HepG2 (cell line): ENCODE results near the gene VWC2L. TPM values are rescaled to one million over a fixed set of nuclear protein-coding genes. Genes with fewer than 3 reads are reported as not detected.

Experiments
- ATAC-seq: fragments of 200-7000 bp; cut with Tn5 transposase; 3 replicates; pipeline ENCODE4 v1.9.1; 2020; ENCODE audit warnings: mild to moderate bottlenecking, moderate library complexity
- BruUV-seq: library from RNA; stranded (reverse); fragments of 400-500 nt; replicated peaks from 2 replicates; lab custom pipeline; 2021; lab: Mats Ljungman, UMichigan
- CTCF ChIA-PET: fragments of 300-600 bp; formaldehyde crosslinking; extraction: SDS; loops from one replicate; lab custom pipeline; 2021; ENCODE audit warnings: low total read pairs, inconsistent platforms, low intra/inter-chr PET ratio; lab: Yijun Ruan, JAX
- POLR2A ChIA-PET: fragments of 350-600 bp; sonication (Branson Sonifier 250); formaldehyde crosslinking; loops from one replicate; lab custom pipeline; 2020; ENCODE audit warnings: antibody characterized with exemption, inconsistent platforms; lab: Yijun Ruan, JAX
- DNase-seq: peaks from one replicate; pipeline ENCODE4 v3.0.0-alpha.2; 2015; ENCODE audit warnings: low spot score
- FAIRE-seq: peaks from 3 replicates; lab custom pipeline; 2011; peaks lifted over from hg19 to GRCh38; lab: Jason Lieb, UNC
- H2AFZ ChIP-seq: one replicate; pipeline ENCODE4 v1.6.1; 2011; ENCODE audit warnings: low read length, inconsistent platforms
- H3K27ac ChIP-seq: fragments of 300-600 bp; 3 replicates; pipeline ENCODE4 v1.8.0; 2011; ENCODE audit warnings: mixed run types, mild to moderate bottlenecking, mixed read lengths, low read length, inconsistent platforms; ENCODE audit not compliant: insufficient read depth; ENCODE audit errors: extremely low read length
- H3K27me3 ChIP-seq, 2 experiments: fragments of 200-600 bp in 1 of 2; 2 replicates in 1 of 2; 3 replicates in 1 of 2; pipeline versions ENCODE4 v1.6.0 to v1.8.0; 2011; ENCODE audit warnings: low read length in 2 of 2, mild to moderate bottlenecking in 2 of 2, moderate library complexity in 2 of 2, inconsistent platforms in 1 of 2; ENCODE audit not compliant: insufficient read depth in 2 of 2, control insufficient read depth in 1 of 2
- H3K36me3 ChIP-seq, 2 experiments: fragments of 200-600 bp in 1 of 2; replicated peaks in 1 of 2; 2 replicates in 1 of 2; 3 replicates in 1 of 2; pipeline versions ENCODE4 v1.5.1 to v1.8.0; 2011; ENCODE audit warnings: low read length in 2 of 2, inconsistent platforms in 1 of 2; ENCODE audit not compliant: insufficient read depth in 2 of 2, control insufficient read depth in 1 of 2
- H3K4me1 ChIP-seq: 2 replicates; pipeline ENCODE4 v1.5.1; 2012; ENCODE audit warnings: low read length, inconsistent platforms; ENCODE audit not compliant: insufficient read depth
- H3K4me2 ChIP-seq: 2 replicates; pipeline ENCODE4 v1.6.0; 2011; ENCODE audit warnings: low read depth, low read length, inconsistent platforms
- H3K4me3 ChIP-seq, 3 experiments: fragments of 200-600 bp in 1 of 3; sonication (generic), shearing (Covaris generic) in 1 of 3; replicated peaks in 1 of 3; 2 replicates each; pipeline ENCODE4 v1.5.1; 2011 to 2016; ENCODE audit warnings: low read length in 3 of 3, inconsistent platforms in 2 of 3, low read depth in 2 of 3, mild to moderate bottlenecking in 2 of 3, control low read depth in 1 of 3, mixed read lengths in 1 of 3; ENCODE audit not compliant: insufficient read depth in 1 of 3
- H3K79me2 ChIP-seq: one replicate; pipeline ENCODE4 v1.6.1; 2011; ENCODE audit warnings: low read length, inconsistent platforms; ENCODE audit not compliant: insufficient read depth
- H3K9ac ChIP-seq: 2 replicates; pipeline ENCODE4 v1.6.0; 2011; ENCODE audit warnings: mild to moderate bottlenecking, low read depth, low read length, inconsistent platforms; ENCODE audit not compliant: insufficient read depth
- H3K9me3 ChIP-seq: 2 replicates; pipeline ENCODE4 v1.5.1; 2012; ENCODE audit warnings: mild to moderate bottlenecking, low read length
- H4K20me1 ChIP-seq: 2 replicates; pipeline ENCODE4 v1.6.0; 2011; ENCODE audit warnings: inconsistent platforms, mild to moderate bottlenecking, low read length, moderate library complexity; ENCODE audit not compliant: insufficient read depth
- CEBPB ChIP-seq: IDR thresholded peaks from 2 replicates; pipeline ENCODE4 v1.6.1; 2011; ENCODE audit warnings: low read depth, low read length, improper control_type of control experiment, borderline replicate concordance
- CHD4 ChIP-seq: fragments of 200-600 bp; sonication (generic); IDR thresholded peaks from 2 replicates; pipeline ENCODE4 v1.7.0; 2017; ENCODE audit warnings: mild to moderate bottlenecking, low read length, borderline replicate concordance
- MATR3 ChIP-seq: sonication (generic); formaldehyde crosslinking; IDR thresholded peaks from 2 replicates; pipeline ENCODE4 v1.4.0; 2020; ENCODE audit warnings: missing genetic modification reagents
- NRL ChIP-seq: sonication (generic); formaldehyde crosslinking; IDR thresholded peaks from 2 replicates; pipeline ENCODE4 v1.5.0; 2020; ENCODE audit warnings: missing genetic modification reagents, mild to moderate bottlenecking, moderate library complexity, borderline replicate concordance
- PPARG ChIP-seq: conservative IDR thresholded peaks from 2 replicates; pipeline ENCODE4 v1.6.1; 2016; ENCODE audit warnings: missing biosample characterization, missing genetic modification reagents
- SMARCE1 ChIP-seq: fragments of 450-650 bp; IDR thresholded peaks from 2 replicates; pipeline ENCODE4 v1.6.1; 2017; ENCODE audit warnings: borderline replicate concordance
- SRSF1 ChIP-seq: fragments of 200-400 bp; formaldehyde crosslinking; optimal IDR thresholded peaks from 2 replicates; pipeline ENCODE3; 2017; ENCODE audit warnings: mild to moderate bottlenecking, low read depth, low read length, moderate library complexity
- TRIM24 ChIP-seq: sonication (generic); formaldehyde crosslinking; IDR thresholded peaks from 2 replicates; pipeline ENCODE4 v1.8.0; 2022; ENCODE audit warnings: mild to moderate bottlenecking, missing genetic modification reagents
- ZBTB20 ChIP-seq: sonication (generic); formaldehyde crosslinking; IDR thresholded peaks from 2 replicates; pipeline ENCODE4 v1.8.1; 2023; ENCODE audit warnings: missing genetic modification reagents, low read depth, mild to moderate bottlenecking, borderline replicate concordance
- ZBTB46 ChIP-seq: sonication (generic); formaldehyde crosslinking; IDR thresholded peaks from 2 replicates; pipeline ENCODE4 v1.4.0; 2020; ENCODE audit warnings: mild to moderate bottlenecking, missing genetic modification reagents, borderline replicate concordance
- ZNF670 ChIP-seq: sonication (generic); formaldehyde crosslinking; IDR thresholded peaks from 2 replicates; pipeline ENCODE4 v1.8.0; 2022; ENCODE audit warnings: mild to moderate bottlenecking, missing genetic modification reagents, borderline replicate concordance
- ZNF792 ChIP-seq: IDR thresholded peaks from 2 replicates; pipeline ENCODE4 v1.6.1; 2016
- ZSCAN31 ChIP-seq: sonication (generic); formaldehyde crosslinking; IDR thresholded peaks from 2 replicates; pipeline ENCODE4 v1.5.0; 2020; ENCODE audit warnings: low read depth, mild to moderate bottlenecking, missing genetic modification reagents
- WGBS: methylation state at CpG from one replicate; pipeline ENCODE4 v1.1.6; 2017; ENCODE audit warnings: low lambda C conversion rate; 5-methylcytosine and 5-hydroxymethylcytosine counted together
- in situ Hi-C: cut with HindIII; loops from 2 replicates; pipeline ENCODE4 v1.10.0; 2017; ENCODE audit warnings: low pct_unique_long_range_greater_than_20kb; ENCODE audit not compliant: extremely low pct_ligation_motif_present
- intact Hi-C: fragments of 100-400 bp; cut with micrococcal nuclease; formaldehyde crosslinking; loops from one replicate; pipeline ENCODE4 v1.10.0; 2022; ENCODE audit not compliant: unreplicated experiment
- polyA plus RNA-seq, 8 experiments: library from polyadenylated mRNA; depleted of rRNA in 3 of 8; stranded (reverse) in 7 of 8; unstranded in 1 of 8; fragments of >200 nt; fragmentation: Illumina TruSeq in 4 of 8; extraction: Trizol in 4 of 8; gene quantifications; 2 replicates each; pipeline versions ENCODE4 v1.2.1 to v1.2.3, GENCODE V29; 2011 to 2016; ENCODE audit warnings: low read depth in 4 of 8, missing spikeins in 1 of 8, mixed read lengths in 1 of 8; ENCODE audit not compliant: insufficient read depth in 1 of 8
- total RNA-seq, 5 experiments: library from RNA; depleted of rRNA; stranded (reverse); fragments of >200 nt; fragmentation: Illumina TruSeq; extraction: Trizol; gene quantifications; 2 replicates each; pipeline ENCODE4 v1.2.3, GENCODE V29; 2016; ENCODE audit warnings: low read depth in 1 of 5
- TF ChIP-seq, protein P1 (sequence below): sonication (generic); formaldehyde crosslinking; IDR thresholded peaks from 2 replicates; pipeline ENCODE4 v1.4.0; 2020; ENCODE audit warnings: missing genetic modification reagents; ENCODE audit errors: not compliant biosample characterization
- TF ChIP-seq, protein P2 (sequence below): sonication (generic); formaldehyde crosslinking; IDR thresholded peaks from 2 replicates; pipeline ENCODE4 v1.8.0; 2022; ENCODE audit warnings: low read depth, missing genetic modification reagents
- TF ChIP-seq, protein P3 (sequence below): sonication (generic); formaldehyde crosslinking; IDR thresholded peaks from 2 replicates; pipeline ENCODE4 v1.4.0; 2020; ENCODE audit warnings: missing genetic modification reagents
- TF ChIP-seq, protein P4 (sequence below): sonication (generic); formaldehyde crosslinking; IDR thresholded peaks from 2 replicates; pipeline ENCODE4 v1.4.0; 2020; ENCODE audit warnings: missing genetic modification reagents

VWC2L gene
- total and polyA plus RNA-seq, 2 of the 13 experiments (the other 11 are each of a cell fraction or from before 2014, with no cell fraction given) = not detected

GRCh38 chr2:214451516-214452275 is 40.8 kb downstream of the VWC2L start:
- no peak for FAIRE-seq
- in situ Hi-C loops (no loop called here), intact Hi-C loops (no loop called here)
- no peak overlapping the region for H2AFZ ChIP-seq
- no peaks in the 10 kb centered on the region for H3K9me3 ChIP-seq
- ChIA-PET POLR2A (no interaction called here), CTCF (no interaction called here)
- under 1% methylated on average over 2 of the region's 2 CpGs for WGBS
- no peak overlapping the region for H3K4me3 ChIP-seq
- H4K20me1 ChIP-seq = no peaks in the 10 kb centered on the region
- H3K79me2 ChIP-seq = no peaks in the 10 kb centered on the region
- H3K27ac ChIP-seq = no peak overlapping the region
- no peak for DNase-seq
- no peak for ATAC-seq
- no peaks in the 10 kb centered on the region for H3K27me3 ChIP-seq
- H3K9ac ChIP-seq = no peak overlapping the region
- no peak overlapping the region for H3K4me2 ChIP-seq
- BruUV-seq = no TSS peak
- H3K36me3 ChIP-seq = no peaks in the 10 kb centered on the region
- H3K4me1 ChIP-seq = no peaks in the 10 kb centered on the region
- TF ChIP-seq ZBTB46 = no peak
- TF ChIP-seq, protein P1, sequence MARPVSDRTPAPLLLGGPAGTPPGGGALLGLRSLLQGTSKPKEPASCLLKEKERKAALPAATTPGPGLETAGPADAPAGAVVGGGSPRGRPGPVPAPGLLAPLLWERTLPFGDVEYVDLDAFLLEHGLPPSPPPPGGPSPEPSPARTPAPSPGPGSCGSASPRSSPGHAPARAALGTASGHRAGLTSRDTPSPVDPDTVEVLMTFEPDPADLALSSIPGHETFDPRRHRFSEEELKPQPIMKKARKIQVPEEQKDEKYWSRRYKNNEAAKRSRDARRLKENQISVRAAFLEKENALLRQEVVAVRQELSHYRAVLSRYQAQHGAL (CRISPR knock-in tag) = no peak
- TF ChIP-seq ZNF670 (CRISPR knock-in tag) = no peak
- no peak for TF ChIP-seq NRL (CRISPR knock-in tag)
- no peak for TF ChIP-seq MATR3 (CRISPR knock-in tag)
- TF ChIP-seq ZNF792 (CRISPR knock-in tag) = no peak
- TF ChIP-seq CHD4 = no peak
- TF ChIP-seq, protein P2, sequence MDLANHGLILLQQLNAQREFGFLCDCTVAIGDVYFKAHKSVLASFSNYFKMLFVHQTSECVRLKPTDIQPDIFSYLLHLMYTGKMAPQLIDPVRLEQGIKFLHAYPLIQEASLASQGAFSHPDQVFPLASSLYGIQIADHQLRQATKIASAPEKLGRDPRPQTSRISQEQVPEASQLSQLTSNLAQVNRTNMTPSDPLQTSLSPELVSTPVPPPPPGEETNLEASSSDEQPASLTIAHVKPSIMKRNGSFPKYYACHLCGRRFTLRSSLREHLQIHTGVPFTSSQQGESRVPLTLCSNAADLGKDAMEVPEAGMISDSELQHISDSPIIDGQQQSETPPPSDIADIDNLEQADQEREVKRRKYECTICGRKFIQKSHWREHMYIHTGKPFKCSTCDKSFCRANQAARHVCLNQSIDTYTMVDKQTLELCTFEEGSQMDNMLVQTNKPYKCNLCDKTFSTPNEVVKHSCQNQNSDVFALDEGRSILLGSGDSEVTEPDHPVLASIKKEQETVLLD = no peak
- TF ChIP-seq CEBPB = no peak
- TF ChIP-seq ZBTB20 (CRISPR knock-in tag) = no peak
- TF ChIP-seq PPARG (CRISPR knock-in tag) = no peak
- no peak for TF ChIP-seq SRSF1
- no peak for TF ChIP-seq SMARCE1
- TF ChIP-seq, protein P3, sequence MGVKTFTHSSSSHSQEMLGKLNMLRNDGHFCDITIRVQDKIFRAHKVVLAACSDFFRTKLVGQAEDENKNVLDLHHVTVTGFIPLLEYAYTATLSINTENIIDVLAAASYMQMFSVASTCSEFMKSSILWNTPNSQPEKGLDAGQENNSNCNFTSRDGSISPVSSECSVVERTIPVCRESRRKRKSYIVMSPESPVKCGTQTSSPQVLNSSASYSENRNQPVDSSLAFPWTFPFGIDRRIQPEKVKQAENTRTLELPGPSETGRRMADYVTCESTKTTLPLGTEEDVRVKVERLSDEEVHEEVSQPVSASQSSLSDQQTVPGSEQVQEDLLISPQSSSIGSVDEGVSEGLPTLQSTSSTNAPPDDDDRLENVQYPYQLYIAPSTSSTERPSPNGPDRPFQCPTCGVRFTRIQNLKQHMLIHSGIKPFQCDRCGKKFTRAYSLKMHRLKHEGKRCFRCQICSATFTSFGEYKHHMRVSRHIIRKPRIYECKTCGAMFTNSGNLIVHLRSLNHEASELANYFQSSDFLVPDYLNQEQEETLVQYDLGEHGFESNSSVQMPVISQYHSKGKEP (CRISPR knock-in tag) = no peak
- TF ChIP-seq ZSCAN31 (CRISPR knock-in tag) = no peak
- no peak for TF ChIP-seq TRIM24 (CRISPR knock-in tag)
- TF ChIP-seq, protein P4, sequence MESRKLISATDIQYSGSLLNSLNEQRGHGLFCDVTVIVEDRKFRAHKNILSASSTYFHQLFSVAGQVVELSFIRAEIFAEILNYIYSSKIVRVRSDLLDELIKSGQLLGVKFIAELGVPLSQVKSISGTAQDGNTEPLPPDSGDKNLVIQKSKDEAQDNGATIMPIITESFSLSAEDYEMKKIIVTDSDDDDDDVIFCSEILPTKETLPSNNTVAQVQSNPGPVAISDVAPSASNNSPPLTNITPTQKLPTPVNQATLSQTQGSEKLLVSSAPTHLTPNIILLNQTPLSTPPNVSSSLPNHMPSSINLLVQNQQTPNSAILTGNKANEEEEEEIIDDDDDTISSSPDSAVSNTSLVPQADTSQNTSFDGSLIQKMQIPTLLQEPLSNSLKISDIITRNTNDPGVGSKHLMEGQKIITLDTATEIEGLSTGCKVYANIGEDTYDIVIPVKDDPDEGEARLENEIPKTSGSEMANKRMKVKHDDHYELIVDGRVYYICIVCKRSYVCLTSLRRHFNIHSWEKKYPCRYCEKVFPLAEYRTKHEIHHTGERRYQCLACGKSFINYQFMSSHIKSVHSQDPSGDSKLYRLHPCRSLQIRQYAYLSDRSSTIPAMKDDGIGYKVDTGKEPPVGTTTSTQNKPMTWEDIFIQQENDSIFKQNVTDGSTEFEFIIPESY (CRISPR knock-in tag) = no peak
